ENCODE measurements around the gene OSBPL6.

OSBPL6 gene

GRCh38 chr2:178242552-178242883 lies 48.2 kb downstream of the OSBPL6 start:
- no peak for DNase-seq

DNA sequence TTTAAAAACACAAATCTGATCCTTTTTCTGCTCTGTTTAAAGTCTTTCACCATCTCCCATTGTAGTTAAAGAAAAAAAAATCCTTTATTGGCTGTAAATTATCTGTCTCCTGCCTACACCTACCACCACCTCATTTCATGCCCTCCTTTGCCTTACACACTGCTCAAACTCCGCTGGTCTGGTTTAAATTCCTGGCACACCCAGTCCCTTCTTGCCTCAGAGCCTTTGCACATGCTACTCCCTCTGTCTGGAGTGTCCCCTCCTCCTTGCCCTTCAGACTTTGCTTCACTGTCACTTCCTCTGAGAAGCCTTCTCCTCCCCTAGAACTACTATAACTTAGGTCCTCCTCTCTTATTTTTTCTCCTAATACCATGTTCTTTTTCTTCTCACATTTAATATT lies 49.6 kb downstream of the OSBPL6 start:
- no peak for DNase-seq

DNA sequence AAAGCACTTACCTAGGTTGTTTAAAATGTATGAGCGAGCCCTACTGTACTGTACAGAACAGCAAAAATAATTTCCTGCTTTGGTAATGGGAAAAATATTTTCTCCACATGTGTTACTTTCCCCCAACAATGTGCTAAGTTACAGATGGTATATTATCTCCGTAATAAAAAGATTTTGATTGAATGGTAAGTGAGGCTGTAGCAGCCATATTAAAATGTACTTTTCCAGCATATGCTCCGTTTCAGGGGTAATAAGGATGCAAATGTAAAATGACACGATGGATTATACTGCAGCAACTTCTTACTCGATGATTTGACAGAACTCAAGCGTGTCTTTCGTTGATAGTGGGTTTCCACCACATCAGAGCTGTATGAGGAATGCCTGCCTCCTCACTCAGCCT lies 50.5 kb downstream of the OSBPL6 start:
- DNase-seq = no peak

DNA sequence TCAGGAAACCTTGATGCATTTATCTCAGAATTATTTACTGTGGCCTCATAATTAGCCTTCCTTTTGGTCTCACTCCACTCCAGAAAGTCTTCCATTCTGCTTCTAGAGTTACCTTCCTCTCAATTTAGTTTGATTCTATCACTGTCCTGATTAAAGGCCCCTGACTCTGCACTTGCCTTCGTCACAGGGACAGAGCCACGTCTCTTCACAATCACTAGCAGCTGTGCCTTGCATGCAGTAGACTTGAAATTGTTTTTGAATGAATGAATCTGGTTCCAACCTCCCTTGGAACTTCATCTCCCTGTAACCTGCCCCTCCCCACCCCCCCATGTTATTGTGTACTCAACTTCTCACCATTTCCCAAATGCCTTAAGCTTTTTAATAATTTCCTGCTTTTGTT lies 52.4 kb downstream of the OSBPL6 start:
- DNase-seq = no peak

DNA sequence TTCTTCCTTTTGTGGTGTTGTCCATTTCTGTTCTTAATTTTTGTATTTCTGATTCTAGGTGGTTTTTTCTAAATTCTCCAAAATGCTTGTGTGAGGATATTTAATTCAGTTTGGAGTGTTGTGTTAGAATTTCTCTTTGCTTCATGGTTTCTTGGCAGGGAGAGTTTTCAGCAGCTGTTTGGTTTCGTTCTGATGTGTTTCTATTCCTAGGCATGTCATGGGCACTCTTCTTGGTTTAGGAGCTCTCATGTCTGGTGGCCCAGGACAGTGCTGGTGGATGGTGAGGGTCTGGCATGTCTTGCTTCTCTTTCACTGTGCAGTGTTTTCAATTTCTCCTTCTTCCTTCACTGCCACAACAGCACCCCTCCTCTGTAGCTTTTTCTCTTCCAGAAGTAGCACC lies 52.9 kb downstream of the OSBPL6 start:
- DNase-seq = no peak

DNA sequence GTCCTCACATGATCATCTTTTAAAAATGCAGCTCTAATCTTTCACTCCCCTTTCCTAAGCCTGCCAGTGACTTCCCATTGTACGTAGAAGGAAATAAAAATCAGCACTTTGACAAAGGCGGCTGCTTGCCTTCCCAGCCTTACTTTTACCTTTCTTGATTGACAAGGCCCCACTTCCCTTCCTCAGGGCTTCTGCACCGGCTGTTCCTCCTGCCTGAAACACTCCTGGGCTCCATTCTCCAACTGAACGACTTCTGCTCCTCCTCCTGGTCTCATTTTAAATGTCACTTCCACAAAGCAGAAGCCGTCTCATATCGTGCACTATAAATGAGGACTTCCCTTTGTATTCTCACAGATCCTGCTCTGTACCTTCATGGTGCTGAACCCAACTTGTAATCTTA lies 56.1 kb downstream of the OSBPL6 start:
- DNase-seq = no peak

DNA sequence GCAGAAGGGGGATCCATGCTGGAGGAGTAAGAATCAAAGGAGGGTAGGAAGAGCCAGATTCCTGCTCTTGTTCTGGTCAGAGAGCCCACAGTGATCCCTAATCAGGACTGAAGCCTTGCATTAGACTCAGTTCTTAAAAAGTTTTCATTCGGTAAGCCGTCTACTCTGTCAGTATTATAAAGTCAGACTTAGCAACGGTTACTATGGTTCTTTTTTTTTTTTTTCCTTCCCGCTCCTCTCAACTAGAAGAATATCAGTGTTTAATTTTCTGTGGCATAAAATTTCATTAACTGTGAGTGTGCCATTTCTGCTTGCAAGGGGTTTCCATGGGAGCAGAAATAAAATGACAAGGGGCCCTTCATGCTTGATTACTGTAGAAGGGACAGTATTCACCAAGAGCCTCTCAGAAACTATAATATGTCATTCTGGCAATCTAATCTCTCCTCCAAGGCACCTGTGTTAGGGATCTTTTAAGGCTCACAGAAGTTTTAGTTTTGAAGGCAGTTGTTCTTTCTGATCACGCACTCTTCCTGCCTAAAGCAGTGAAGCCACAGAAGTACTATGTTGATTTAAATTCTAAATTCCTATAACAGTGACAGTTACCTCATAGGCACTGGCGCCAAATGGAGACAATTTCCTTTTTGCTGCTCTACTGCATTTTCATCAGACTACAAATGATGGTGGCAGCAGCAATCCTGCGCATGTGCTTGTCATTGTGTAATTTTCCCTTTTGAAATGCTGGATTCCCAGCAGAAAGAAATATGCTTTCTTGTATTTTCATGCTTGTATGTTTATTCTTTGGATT lies 57.0 kb downstream of the OSBPL6 start:
- DNase-seq = no peak

GRCh38 chr2:178256382-178257042 lies 62.2 kb downstream of the OSBPL6 start:
- no peak for DNase-seq

GRCh38 chr2:178257127-178257526 lies 62.8 kb downstream of the OSBPL6 start:
- DNase-seq = no peak

- no peak for DNase-seq
Observed at GRCh38 chr2:178258916-178259315, 64.6 kb downstream of the OSBPL6 start.

DNA sequence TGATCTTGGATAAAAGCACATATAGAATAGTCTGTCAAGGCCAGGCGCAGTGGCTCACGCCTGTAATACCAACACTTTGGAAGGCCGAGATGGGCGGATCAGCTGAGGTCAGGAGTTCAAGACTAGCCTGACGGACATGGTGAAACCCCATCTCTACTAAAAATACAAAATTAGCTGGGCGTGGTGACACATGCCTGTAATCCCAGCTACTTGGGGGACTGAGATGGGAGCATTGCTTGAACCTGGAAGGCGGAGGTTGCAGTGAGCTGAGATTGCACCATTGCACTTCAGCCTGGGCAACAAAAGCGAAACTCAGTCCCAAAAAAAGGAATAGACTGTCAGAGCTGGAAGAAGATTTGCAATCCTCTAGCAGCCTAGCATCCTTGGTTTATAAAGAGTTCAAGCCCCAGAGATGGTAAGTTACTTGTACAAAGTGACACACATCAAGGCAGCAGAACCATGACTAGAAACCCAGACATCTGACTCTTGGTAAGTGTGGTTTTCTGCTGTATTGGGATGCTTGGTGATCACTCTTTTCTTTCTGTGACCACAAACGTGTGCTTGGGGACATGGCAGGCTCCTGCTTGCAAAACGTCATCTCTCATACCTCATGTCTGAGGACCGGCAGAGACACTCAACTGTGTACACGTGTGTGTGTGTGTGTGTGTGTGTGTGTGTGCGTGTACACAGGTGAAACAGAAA lies 69.0 kb downstream of the OSBPL6 start:
- DNase-seq = no peak

DNA sequence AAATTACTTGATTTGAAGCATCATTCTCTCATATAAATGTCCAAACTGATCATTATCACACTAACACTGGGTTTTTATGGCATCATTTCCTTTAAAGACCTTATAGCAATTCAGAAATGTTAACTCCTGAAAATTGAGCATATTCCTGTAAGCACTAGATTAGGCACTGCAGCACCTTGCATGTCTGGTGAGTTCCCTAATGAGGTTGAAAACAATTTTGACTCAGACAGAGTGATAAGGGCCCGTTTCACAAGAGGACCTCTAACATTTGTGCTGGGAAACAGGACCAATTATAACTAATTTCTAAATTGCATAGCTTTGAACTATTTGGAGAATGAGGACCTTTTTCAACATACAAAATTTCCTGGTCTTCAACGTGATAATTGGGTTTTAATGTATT lies 69.9 kb downstream of the OSBPL6 start:
- no peak for DNase-seq

- no peak for DNase-seq
Observed at GRCh38 chr2:178265851-178266250, 71.5 kb downstream of the OSBPL6 start.

DNA sequence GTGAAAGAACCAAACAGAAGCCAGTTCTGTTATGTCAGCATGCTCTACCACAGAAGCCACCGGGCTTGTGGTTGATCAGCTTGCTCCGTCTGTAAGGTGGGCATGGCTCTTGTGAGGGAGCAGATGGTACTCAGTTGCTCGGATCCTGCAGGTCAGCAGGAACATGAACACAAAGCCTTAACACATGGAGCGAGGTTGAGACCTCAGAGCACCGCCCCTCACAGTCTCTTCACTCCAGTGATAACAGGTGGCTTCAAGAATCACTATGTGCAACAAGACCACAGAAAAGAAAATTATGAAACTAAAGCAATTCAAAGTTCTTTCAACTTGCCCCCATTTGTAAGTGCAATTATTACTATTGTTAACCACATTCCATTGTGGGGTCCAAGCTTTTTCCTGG lies 72.1 kb downstream of the OSBPL6 start:
- no peak for DNase-seq

DNA sequence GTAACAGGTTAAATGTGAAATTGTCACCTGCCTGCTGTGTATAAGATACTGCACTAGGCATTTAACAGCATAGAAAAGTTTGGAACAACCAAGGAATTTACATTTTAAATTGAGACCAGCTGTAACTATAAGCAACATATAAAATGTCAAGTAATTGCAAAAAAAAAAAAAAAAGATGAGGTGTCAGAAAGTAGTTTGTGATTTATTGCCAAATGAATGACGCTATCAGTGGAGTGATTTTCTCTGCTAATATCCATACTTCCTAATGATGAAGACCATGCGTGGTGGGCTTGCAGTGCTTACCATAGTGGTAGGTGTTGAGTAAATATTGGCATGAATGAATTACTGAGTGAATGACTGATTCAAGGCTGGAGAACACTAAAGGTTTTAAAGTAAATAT lies 73.3 kb downstream of the OSBPL6 start:
- no peak for DNase-seq

DNA sequence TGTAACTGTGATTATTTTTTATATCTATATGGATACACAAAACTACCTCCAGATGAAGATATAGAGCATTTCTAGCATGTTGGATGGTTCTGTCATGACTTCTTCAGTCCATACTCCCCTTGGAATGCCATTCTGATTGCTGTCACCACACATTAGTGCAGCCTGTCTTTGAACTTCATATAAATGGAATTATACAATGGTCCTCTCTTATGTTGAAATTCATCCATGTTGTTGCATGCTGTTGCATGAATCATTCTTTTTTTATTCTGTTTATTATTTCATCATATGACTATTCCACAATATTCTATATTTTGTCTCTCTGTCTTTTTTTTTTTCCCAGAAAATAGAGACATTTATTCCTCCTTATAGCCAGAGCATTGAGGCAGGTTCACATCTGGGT lies 74.1 kb downstream of the OSBPL6 start:
- no peak for DNase-seq

GRCh38 chr2:178269438-178270224 lies 75.3 kb downstream of the OSBPL6 start:
- no peak for DNase-seq

- no peak for DNase-seq
Observed at GRCh38 chr2:178270338-178270737, 76.0 kb downstream of the OSBPL6 start.

DNA sequence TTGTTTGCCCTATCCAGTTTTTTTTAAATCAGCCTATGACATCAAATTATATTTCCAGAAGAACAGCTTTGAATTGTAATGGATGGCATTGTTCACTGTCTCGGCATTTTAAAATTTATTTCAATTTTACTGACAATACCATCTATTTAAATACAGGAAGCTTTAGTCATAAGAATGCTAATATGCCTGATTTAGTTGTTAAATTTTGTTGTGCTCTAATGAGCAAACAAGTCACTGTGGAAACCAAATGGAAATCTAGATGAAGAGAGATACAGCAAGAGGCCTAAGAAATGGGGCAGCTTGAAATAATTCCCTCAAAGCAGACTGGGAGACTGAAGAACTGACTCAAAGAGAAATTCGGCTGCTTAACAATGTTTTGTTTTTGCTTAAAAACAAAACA lies 76.8 kb downstream of the OSBPL6 start:
- DNase-seq = no peak

DNA sequence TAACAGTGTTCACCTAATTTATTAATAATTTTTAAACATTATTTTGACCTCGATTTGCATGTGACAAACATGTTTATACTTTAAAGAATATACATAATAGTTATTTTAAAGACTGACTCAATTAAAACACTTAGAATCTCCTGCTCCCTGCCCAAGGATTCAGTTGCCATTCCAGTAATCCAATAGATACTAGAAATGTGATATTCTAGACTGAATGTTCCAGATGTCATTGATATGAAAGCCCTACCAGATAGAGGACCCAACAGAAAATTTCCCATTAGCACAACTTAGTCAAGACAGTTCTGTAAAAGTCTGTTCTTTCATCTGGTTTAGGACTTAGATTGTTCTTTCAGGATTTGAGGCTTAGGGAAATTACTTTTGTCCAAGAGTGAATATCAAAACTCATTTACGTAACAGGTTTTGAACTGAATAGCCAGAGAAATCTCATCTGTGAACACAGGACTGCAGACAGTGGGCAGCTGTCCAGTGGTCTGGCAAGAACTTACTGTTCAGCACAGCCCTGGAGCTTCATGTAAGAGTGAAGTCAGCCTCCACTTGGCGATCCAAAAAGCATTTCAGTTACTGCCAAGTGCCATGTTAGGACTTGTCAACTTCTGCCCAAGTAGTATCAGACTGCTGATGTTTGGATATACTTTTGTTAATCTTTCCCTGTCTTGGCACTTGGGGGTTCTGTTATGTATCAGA lies 77.5 kb downstream of the OSBPL6 start:
- no peak for DNase-seq

DNA sequence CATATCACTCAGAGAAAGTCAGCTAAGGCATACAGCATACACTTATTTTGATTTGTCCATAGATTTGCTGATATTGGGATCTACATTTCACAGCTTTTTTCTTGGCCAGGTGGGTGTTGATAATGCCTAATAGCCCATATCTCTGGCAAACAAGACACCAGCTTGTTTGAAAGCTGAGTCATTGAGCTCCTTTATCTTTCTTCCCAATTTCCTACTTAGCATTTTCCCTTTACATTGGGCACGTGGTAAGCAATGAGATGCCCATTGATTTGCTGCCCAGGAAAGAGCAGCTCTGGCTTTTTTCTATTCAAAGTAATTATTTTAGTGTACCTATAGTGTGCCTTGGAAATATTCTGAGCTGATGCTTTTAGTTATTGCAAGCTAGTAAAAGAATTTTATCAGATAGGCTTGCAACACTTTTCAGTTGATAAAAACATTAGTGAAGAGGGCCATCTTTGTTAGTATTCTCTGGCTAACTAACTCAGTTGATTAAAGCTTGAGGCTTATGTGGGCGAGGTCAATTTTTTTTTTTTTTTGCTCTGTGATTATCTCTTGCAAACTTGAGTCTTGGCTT lies 79.6 kb downstream of the OSBPL6 start:
- DNase-seq = no peak

DNA sequence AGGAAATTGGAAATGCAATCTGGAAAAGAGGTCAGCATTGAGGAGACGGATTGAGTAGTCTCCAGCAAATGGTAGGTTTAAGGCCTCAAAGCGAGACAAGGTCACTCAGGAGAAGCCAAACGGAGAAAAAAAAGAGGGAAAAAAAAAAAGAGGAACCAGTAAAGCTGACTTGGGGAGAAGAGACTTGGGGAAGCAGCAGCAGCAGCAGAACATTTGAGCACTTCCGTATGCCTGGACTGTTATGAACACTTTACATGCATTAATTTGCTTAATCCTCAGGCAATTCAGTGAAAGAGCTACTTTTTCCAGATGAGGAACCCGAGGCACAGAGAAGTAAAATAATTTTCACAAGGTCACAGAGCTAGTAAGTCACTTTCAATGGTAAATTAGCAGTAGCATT lies 81.3 kb downstream of the OSBPL6 start:
- DNase-seq = no peak
